ENCODE data around the gene NOP9.

- no peak for TF ChIP-seq CTCF (IDR thresholded peaks at IDR 0.05)
- TF ChIP-seq, protein P1, sequence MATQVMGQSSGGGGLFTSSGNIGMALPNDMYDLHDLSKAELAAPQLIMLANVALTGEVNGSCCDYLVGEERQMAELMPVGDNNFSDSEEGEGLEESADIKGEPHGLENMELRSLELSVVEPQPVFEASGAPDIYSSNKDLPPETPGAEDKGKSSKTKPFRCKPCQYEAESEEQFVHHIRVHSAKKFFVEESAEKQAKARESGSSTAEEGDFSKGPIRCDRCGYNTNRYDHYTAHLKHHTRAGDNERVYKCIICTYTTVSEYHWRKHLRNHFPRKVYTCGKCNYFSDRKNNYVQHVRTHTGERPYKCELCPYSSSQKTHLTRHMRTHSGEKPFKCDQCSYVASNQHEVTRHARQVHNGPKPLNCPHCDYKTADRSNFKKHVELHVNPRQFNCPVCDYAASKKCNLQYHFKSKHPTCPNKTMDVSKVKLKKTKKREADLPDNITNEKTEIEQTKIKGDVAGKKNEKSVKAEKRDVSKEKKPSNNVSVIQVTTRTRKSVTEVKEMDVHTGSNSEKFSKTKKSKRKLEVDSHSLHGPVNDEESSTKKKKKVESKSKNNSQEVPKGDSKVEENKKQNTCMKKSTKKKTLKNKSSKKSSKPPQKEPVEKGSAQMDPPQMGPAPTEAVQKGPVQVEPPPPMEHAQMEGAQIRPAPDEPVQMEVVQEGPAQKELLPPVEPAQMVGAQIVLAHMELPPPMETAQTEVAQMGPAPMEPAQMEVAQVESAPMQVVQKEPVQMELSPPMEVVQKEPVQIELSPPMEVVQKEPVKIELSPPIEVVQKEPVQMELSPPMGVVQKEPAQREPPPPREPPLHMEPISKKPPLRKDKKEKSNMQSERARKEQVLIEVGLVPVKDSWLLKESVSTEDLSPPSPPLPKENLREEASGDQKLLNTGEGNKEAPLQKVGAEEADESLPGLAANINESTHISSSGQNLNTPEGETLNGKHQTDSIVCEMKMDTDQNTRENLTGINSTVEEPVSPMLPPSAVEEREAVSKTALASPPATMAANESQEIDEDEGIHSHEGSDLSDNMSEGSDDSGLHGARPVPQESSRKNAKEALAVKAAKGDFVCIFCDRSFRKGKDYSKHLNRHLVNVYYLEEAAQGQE (IDR thresholded peaks at IDR 0.05; ENCODE audit: insufficient read depth in 1 of 2, low read depth in 2 of 2, low read length in 1 of 2), result no peak
- TF ChIP-seq TCF7L2 (IDR thresholded peaks at IDR 0.05; ENCODE audit: low read depth, low read length), result no peak
- no peak for TF ChIP-seq POLR2AphosphoS5 (IDR thresholded peaks at IDR 0.05; ENCODE audit: low read depth, low read length)
Observed at GRCh38 chr14:24260026-24260779, 39.4 kb upstream of the NOP9 start.
